ENCODE results near the gene ANXA10. TPM values are rescaled to one million over a fixed set of nuclear protein-coding genes. Genes with fewer than 3 reads are reported as not detected.

ANXA10 gene
- total and polyA plus RNA-seq, 2 of the 8 experiments (the other 6 are each of a cell fraction or from before 2014, with no cell fraction given): not detected

DNA sequence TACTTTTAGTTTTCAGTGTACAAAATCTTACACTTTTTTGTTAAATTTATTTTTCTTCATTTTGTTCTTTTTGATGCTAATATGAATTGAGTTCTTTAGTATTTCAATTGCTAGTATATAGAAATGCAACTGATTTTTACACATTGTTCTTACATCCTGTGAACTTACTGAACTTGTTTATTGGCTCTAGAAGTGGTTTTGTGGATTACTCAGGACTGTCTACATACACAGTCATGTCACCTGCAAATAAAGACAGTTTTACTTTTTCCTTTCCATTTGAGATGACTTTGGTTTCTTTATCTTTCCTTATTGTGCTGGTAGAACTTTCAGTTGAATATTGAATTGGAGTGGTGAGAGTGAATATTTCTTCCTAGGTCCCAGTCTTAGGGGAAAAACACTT, 40.8 kb upstream of the ANXA10 start (continued):
- TF ChIP-seq, protein P1, sequence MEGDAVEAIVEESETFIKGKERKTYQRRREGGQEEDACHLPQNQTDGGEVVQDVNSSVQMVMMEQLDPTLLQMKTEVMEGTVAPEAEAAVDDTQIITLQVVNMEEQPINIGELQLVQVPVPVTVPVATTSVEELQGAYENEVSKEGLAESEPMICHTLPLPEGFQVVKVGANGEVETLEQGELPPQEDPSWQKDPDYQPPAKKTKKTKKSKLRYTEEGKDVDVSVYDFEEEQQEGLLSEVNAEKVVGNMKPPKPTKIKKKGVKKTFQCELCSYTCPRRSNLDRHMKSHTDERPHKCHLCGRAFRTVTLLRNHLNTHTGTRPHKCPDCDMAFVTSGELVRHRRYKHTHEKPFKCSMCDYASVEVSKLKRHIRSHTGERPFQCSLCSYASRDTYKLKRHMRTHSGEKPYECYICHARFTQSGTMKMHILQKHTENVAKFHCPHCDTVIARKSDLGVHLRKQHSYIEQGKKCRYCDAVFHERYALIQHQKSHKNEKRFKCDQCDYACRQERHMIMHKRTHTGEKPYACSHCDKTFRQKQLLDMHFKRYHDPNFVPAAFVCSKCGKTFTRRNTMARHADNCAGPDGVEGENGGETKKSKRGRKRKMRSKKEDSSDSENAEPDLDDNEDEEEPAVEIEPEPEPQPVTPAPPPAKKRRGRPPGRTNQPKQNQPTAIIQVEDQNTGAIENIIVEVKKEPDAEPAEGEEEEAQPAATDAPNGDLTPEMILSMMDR (IDR thresholded peaks at IDR 0.05; ENCODE audit: control extremely low read depth in 1 of 3, insufficient read depth in 1 of 3, low read depth in 1 of 3, low read length in 3 of 3): no peak

Data from H1 (cell line).